Panc1 (cell line): ENCODE results near the gene FAM217B. TPM values are rescaled to one million over a fixed set of nuclear protein-coding genes. Genes with fewer than 3 reads are reported as not detected.

Experiments
- ATAC-seq: fragments of 200-7000 bp; cut with Tn5 transposase; 2 replicates; pipeline ENCODE4 v1.9.1; 2020; ENCODE audit warnings: mild to moderate bottlenecking, moderate library complexity
- BruUV-seq: library from RNA; stranded (reverse); fragments of 400-500 nt; replicated peaks from 2 replicates; lab custom pipeline; 2021; lab: Mats Ljungman, UMichigan
- CTCF ChIA-PET: fragments of 300-600 bp; sonication (Branson Sonifier 250); formaldehyde crosslinking; loops from one replicate; lab custom pipeline; 2022; ENCODE audit warnings: antibody characterized with exemption; lab: Charles Lee
- POLR2A ChIA-PET: fragments of 300-600 bp; sonication (Branson Sonifier 250); formaldehyde crosslinking; loops from one replicate; lab custom pipeline; 2022; ENCODE audit warnings: antibody characterized with exemption; lab: Charles Lee
- DNase-seq: peaks from one replicate; pipeline ENCODE4 v3.0.0-alpha.2; 2010; ENCODE audit warnings: low read depth, low spot score
- H3K27ac ChIP-seq: 2 replicates; pipeline ENCODE4 v1.5.1; 2011; ENCODE audit warnings: mild to moderate bottlenecking, low read length, inconsistent platforms
- H3K27me3 ChIP-seq: fragments of 200-500 bp; sonication (Bioruptor generic); 2 replicates; pipeline ENCODE4 v1.6.0; 2014; ENCODE audit warnings: low read length, inconsistent platforms; ENCODE audit not compliant: control insufficient read depth, insufficient read depth
- H3K36me3 ChIP-seq: fragments of 200-500 bp; sonication (Bioruptor generic); 2 replicates; pipeline ENCODE4 v1.5.1; 2014; ENCODE audit warnings: inconsistent platforms, mild to moderate bottlenecking, low read length, moderate library complexity; ENCODE audit not compliant: control insufficient read depth, insufficient read depth
- H3K4me1 ChIP-seq: 2 replicates; pipeline ENCODE4 v1.5.1; 2011; ENCODE audit warnings: inconsistent platforms, mild to moderate bottlenecking, low read length, moderate library complexity; ENCODE audit not compliant: control insufficient read depth, insufficient read depth
- H3K4me3 ChIP-seq, 2 experiments: 2 replicates each; pipeline ENCODE4 v1.5.1; 2011 to 2012; ENCODE audit warnings: low read depth in 2 of 2, low read length in 2 of 2, mild to moderate bottlenecking in 2 of 2, inconsistent platforms in 1 of 2, moderate library complexity in 1 of 2
- H3K9me3 ChIP-seq: fragments of 200-500 bp; sonication (Bioruptor generic); 2 replicates; pipeline ENCODE4 v1.5.1; 2014; ENCODE audit warnings: low read depth, mild to moderate bottlenecking, inconsistent platforms, low read length, moderate library complexity; ENCODE audit not compliant: control insufficient read depth, insufficient read depth
- POLR2AphosphoS5 ChIP-seq: IDR thresholded peaks from 2 replicates; pipeline ENCODE4 v1.6.1; 2012; ENCODE audit warnings: mild to moderate bottlenecking, low read depth, low read length, moderate library complexity
- SIN3A ChIP-seq: IDR thresholded peaks from 2 replicates; pipeline ENCODE4 v1.6.1; 2012; ENCODE audit warnings: low read depth, mild to moderate bottlenecking, low read length, moderate library complexity, borderline replicate concordance; ENCODE audit not compliant: insufficient read depth
- TCF7L2 ChIP-seq: IDR thresholded peaks from 2 replicates; pipeline ENCODE4 v1.6.1; 2011; ENCODE audit warnings: mild to moderate bottlenecking, low read depth, low read length, inconsistent platforms
- in situ Hi-C: cut with HindIII; loops from 2 replicates; pipeline ENCODE4 v1.10.0; 2016; ENCODE audit warnings: low sequenced_read_pairs, low pct_unique_long_range_greater_than_20kb
- intact Hi-C: fragments of 100-400 bp; cut with micrococcal nuclease; formaldehyde crosslinking; loops from one replicate; pipeline ENCODE4 v1.10.0; 2022; ENCODE audit not compliant: unreplicated experiment
- total RNA-seq: library from RNA; stranded (reverse); gene quantifications from one replicate; pipeline ENCODE4 v1.2.1, GENCODE V29; 2021; ENCODE audit not compliant: unreplicated experiment
- TF ChIP-seq, protein P1 (sequence below): fragments of 450-650 bp; IDR thresholded peaks from 2 replicates; pipeline ENCODE4 v1.5.1; 2017; ENCODE audit warnings: mild to moderate bottlenecking
- TF ChIP-seq, protein P2 (sequence below), 2 experiments: IDR thresholded peaks; 2 replicates each; pipeline ENCODE4 v1.6.1; 2011 to 2012; ENCODE audit warnings: low read depth in 2 of 2, control low read depth in 1 of 2, low read length in 1 of 2, mild to moderate bottlenecking in 1 of 2, moderate library complexity in 1 of 2; ENCODE audit not compliant: insufficient read depth in 1 of 2

Gene FAM217B
- total RNA-seq, 1 experiment from 2014 or later, result 24.4 TPM

DNA sequence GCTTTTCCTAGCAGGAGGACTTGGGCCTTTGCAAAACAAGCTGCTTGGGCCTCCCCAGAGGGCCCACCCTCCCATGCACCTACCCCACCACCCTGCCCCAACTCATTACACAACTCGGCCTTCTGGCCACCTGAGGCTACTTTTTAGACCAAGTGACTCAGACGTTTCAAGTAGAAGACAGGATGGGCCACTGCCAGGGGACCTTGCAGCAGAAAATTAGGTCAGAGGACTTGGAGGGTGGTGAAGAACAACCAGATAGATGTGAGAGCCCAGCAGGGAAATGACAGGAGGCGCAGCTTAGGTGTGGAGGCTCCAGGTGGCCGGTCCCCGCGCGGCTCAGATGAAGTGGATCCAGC, 1.5 kb upstream of the FAM217B start:
- H3K27ac ChIP-seq, result peak overlapping the region; percentile 75; the same call in 1 of the 2 replicates
- H3K9me3 ChIP-seq, result no peaks in the 10 kb centered on the region
- no TSS peak for BruUV-seq
- H3K27me3 ChIP-seq, result no peaks in the 10 kb centered on the region
- in situ Hi-C loops, result no loop called here
- DNase-seq (no peak), ATAC-seq (no peak)
- peaks cover 16% of the 10 kb centered on the region for H3K36me3 ChIP-seq
- peak overlapping the region; percentile 27 to 87 for H3K4me3 ChIP-seq
- H3K4me1 ChIP-seq, result peaks cover 48% of the 10 kb centered on the region
- intact Hi-C loops, result no loop called here
- POLR2A ChIA-PET, result no interaction called here
- TF ChIP-seq POLR2AphosphoS5, result no peak
- TF ChIP-seq SIN3A, result no peak
- TF ChIP-seq, protein P1, sequence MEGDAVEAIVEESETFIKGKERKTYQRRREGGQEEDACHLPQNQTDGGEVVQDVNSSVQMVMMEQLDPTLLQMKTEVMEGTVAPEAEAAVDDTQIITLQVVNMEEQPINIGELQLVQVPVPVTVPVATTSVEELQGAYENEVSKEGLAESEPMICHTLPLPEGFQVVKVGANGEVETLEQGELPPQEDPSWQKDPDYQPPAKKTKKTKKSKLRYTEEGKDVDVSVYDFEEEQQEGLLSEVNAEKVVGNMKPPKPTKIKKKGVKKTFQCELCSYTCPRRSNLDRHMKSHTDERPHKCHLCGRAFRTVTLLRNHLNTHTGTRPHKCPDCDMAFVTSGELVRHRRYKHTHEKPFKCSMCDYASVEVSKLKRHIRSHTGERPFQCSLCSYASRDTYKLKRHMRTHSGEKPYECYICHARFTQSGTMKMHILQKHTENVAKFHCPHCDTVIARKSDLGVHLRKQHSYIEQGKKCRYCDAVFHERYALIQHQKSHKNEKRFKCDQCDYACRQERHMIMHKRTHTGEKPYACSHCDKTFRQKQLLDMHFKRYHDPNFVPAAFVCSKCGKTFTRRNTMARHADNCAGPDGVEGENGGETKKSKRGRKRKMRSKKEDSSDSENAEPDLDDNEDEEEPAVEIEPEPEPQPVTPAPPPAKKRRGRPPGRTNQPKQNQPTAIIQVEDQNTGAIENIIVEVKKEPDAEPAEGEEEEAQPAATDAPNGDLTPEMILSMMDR, result no peak
- TF ChIP-seq, protein P2, sequence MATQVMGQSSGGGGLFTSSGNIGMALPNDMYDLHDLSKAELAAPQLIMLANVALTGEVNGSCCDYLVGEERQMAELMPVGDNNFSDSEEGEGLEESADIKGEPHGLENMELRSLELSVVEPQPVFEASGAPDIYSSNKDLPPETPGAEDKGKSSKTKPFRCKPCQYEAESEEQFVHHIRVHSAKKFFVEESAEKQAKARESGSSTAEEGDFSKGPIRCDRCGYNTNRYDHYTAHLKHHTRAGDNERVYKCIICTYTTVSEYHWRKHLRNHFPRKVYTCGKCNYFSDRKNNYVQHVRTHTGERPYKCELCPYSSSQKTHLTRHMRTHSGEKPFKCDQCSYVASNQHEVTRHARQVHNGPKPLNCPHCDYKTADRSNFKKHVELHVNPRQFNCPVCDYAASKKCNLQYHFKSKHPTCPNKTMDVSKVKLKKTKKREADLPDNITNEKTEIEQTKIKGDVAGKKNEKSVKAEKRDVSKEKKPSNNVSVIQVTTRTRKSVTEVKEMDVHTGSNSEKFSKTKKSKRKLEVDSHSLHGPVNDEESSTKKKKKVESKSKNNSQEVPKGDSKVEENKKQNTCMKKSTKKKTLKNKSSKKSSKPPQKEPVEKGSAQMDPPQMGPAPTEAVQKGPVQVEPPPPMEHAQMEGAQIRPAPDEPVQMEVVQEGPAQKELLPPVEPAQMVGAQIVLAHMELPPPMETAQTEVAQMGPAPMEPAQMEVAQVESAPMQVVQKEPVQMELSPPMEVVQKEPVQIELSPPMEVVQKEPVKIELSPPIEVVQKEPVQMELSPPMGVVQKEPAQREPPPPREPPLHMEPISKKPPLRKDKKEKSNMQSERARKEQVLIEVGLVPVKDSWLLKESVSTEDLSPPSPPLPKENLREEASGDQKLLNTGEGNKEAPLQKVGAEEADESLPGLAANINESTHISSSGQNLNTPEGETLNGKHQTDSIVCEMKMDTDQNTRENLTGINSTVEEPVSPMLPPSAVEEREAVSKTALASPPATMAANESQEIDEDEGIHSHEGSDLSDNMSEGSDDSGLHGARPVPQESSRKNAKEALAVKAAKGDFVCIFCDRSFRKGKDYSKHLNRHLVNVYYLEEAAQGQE (IDR thresholded peaks at IDR 0.05; ENCODE audit: insufficient read depth in 1 of 2, low read depth in 2 of 2, low read length in 1 of 2), result no peak
- TF ChIP-seq TCF7L2, result no peak
- CTCF ChIA-PET, result no interaction called here

DNA sequence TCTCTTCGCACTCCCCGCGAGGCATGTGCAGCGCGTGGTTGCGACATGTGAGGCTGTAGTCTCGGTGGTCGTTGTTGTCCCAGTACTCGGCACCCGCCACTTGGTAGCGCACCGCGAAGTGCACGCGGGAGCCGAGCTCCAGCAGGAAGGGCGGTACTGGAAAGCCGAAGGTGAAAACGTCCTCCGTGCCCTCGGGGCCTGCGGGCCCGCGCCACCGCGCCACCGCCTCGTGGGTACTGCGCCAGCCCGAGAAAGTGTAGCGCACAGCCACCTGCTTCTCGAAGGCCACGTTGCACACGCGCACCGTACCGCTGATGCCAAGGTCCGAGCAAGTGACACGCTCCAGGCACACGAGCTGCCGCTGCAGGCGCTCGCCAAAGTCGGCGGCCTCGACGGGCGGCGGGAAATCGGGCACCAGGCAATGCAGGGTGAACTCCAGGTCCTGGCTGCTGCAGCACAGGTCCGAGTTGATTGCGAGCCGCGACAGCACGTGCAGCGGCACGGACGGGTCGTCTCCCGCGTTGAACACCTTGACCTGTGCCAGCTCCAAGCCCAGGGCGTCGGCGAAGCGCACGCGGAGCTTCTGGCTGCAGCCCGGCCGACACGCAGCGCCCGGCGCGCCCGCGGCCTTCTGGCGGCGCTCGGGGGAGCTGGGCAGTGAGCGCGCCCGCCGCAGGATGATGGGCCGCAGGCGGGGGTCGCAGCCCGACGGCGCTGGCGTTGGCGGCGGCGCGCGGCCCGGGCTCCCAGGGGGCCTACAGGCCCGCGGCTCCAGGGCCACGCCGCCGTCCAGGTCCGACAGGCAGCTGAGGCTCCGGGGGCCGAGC, 924 bp upstream of the FAM217B start:
- no peaks in the 10 kb centered on the region for H3K9me3 ChIP-seq
- intact Hi-C loops (no loop called here), in situ Hi-C loops (no loop called here)
- no peaks in the 10 kb centered on the region for H3K27me3 ChIP-seq
- ATAC-seq (peak; percentile 24), DNase-seq (no peak)
- peaks cover 22% of the 10 kb centered on the region for H3K36me3 ChIP-seq
- ChIA-PET CTCF (no interaction called here), POLR2A (no interaction called here)
- TF ChIP-seq, protein P1, result 0 out of 2 replicates have a peak, but pooled peaks have one; percentile 0
- TF ChIP-seq SIN3A, result no peak
- no peak for TF ChIP-seq TCF7L2
- TF ChIP-seq, protein P2 (IDR thresholded peaks at IDR 0.05; ENCODE audit: insufficient read depth in 1 of 2, low read depth in 2 of 2, low read length in 1 of 2), result no peak
- TF ChIP-seq POLR2AphosphoS5, result no peak; the same call in 1 of the 2 replicates
- no TSS peak for BruUV-seq
- H3K4me3 ChIP-seq, result peak overlapping the region; percentile 72 to 87
- H3K27ac ChIP-seq, result peak overlapping the region; percentile 90; the same call in 1 of the 2 replicates
- peaks cover 48% of the 10 kb centered on the region for H3K4me1 ChIP-seq
